Epithelial cell of esophagus (primary cell): ENCODE results near the gene UBD.
A peak's percentile ranks its signal among the peaks of the same experiment; 100 is the strongest.

Source experiments
- DNase-seq: peaks from one replicate; pipeline ENCODE4 v3.0.0; 2010; ENCODE audit warnings: low read depth
- H3K4me3 ChIP-seq: 2 replicates; pipeline ENCODE4 v1.5.1; 2011; ENCODE audit warnings: mild to moderate bottlenecking, low read length, control low read depth
- CTCF ChIP-seq: IDR thresholded peaks from 2 replicates; pipeline ENCODE4 v1.5.1; 2011; ENCODE audit warnings: low read depth, mild to moderate bottlenecking, low read length, control low read depth, inconsistent platforms; ENCODE audit not compliant: insufficient read depth; ENCODE audit errors: missing control alignments

The UBD gene

GRCh38 chr6:29553268-29554057, 6.1 kb downstream of the UBD start:
- peak; percentile 67 for DNase-seq
- H3K4me3 ChIP-seq = no peak overlapping the region
- TF ChIP-seq CTCF = no peak

GRCh38 chr6:29552512-29553051, 7.0 kb downstream of the UBD start:
- no peak for TF ChIP-seq CTCF
- peak; percentile 68 for DNase-seq
- no peak overlapping the region for H3K4me3 ChIP-seq

GRCh38 chr6:29547573-29547972, 12.0 kb downstream of the UBD start:
- H3K4me3 ChIP-seq = no peak overlapping the region
- no peak for TF ChIP-seq CTCF
- no peak for DNase-seq

GRCh38 chr6:29537714-29538403, 21.7 kb downstream of the UBD start:
- TF ChIP-seq CTCF = no peak
- no peak overlapping the region for H3K4me3 ChIP-seq
- no peak for DNase-seq

GRCh38 chr6:29532320-29532951, 27.1 kb downstream of the UBD start:
- TF ChIP-seq CTCF = no peak
- no peak overlapping the region for H3K4me3 ChIP-seq
- no peak for DNase-seq

GRCh38 chr6:29531668-29532067, 27.9 kb downstream of the UBD start:
- peak; percentile 34 for DNase-seq
- TF ChIP-seq CTCF = no peak
- H3K4me3 ChIP-seq = no peak overlapping the region
